BJ (cell line): ENCODE results near the gene CCDC15. TPM values are rescaled to one million over a fixed set of nuclear protein-coding genes. Genes with fewer than 3 reads are reported as not detected.

Experiments used
- CTCF ChIA-PET: fragments of 350-600 bp; formaldehyde crosslinking; extraction: SDS; loops from one replicate; lab custom pipeline; 2021; ENCODE audit warnings: antibody characterized with exemption, inconsistent platforms; lab: Yijun Ruan, JAX
- POLR2A ChIA-PET: fragments of 300-600 bp; sonication (Branson Sonifier 250); formaldehyde crosslinking; extraction: SDS; loops from one replicate; lab custom pipeline; 2021; ENCODE audit warnings: antibody characterized with exemption; lab: Charles Lee
- DNase-seq: peaks from one replicate; pipeline ENCODE4 v3.0.0-alpha.2; 2011; ENCODE audit warnings: low read depth
- H3K27me3 ChIP-seq: 2 replicates; pipeline ENCODE4 v1.6.0; 2011; ENCODE audit warnings: low read length; ENCODE audit not compliant: control insufficient read depth, insufficient read depth
- H3K36me3 ChIP-seq: 2 replicates; pipeline ENCODE4 v1.5.1; 2011; ENCODE audit warnings: low read length; ENCODE audit not compliant: control insufficient read depth, insufficient read depth
- H3K4me3 ChIP-seq: 2 replicates; pipeline ENCODE4 v1.5.1; 2011; ENCODE audit warnings: low read depth, mild to moderate bottlenecking, control low read depth, low read length
- polyA plus RNA-seq: library from polyadenylated mRNA; depleted of rRNA; stranded (reverse); fragments of >200 nt; gene quantifications from 2 replicates; pipeline ENCODE4 v1.2.3, GENCODE V29; 2011
- TF ChIP-seq, protein P1 (sequence below): IDR thresholded peaks from 2 replicates; pipeline ENCODE4 v1.5.1; 2011; ENCODE audit warnings: low read depth, mild to moderate bottlenecking, control low read depth, inconsistent platforms, low read length, moderate library complexity; ENCODE audit not compliant: insufficient read depth

CCDC15 gene
- polyA plus RNA-seq, 1 experiment = 0.66 TPM

DNA sequence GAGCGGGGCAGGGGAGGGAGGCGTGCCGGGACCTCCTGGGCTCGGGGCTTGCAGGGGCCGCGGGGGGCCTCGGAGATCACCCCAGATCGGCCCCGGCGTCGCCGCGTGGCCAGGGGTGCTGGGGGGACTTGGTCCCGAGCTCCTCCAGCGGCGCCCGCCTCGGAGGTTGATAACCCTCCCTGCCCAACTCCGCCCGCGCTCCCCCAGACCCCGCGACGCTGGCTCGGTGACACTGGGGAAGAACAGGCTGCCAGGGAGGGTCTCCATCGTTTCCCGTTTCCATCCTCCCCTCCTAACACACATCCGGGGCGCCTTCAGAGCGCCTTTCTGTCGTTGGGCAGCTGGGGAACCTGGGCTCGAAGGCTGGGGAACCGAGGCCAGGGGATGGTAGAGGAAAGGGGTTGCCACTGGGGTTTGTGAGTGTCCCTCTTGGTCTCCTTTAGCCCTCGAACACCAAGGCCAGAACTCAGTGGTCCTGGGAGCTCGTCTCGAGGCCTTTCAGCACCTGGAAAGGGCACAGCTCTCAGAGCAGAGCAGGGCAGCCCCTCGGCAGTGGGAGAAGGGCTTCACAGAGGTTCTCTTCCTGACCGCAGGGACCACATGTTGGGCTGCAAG, 109.5 kb downstream of the CCDC15 start:
- ChIA-PET POLR2A (no interaction called here), CTCF (interaction anchor here (0.6 to 1.7 kb wide), 7 partner anchors 14 to 860 kb away, joined by 3 to 5 read pairs (median 3); no protein-coding TSS in a partner anchor)
- TF ChIP-seq, protein P1, sequence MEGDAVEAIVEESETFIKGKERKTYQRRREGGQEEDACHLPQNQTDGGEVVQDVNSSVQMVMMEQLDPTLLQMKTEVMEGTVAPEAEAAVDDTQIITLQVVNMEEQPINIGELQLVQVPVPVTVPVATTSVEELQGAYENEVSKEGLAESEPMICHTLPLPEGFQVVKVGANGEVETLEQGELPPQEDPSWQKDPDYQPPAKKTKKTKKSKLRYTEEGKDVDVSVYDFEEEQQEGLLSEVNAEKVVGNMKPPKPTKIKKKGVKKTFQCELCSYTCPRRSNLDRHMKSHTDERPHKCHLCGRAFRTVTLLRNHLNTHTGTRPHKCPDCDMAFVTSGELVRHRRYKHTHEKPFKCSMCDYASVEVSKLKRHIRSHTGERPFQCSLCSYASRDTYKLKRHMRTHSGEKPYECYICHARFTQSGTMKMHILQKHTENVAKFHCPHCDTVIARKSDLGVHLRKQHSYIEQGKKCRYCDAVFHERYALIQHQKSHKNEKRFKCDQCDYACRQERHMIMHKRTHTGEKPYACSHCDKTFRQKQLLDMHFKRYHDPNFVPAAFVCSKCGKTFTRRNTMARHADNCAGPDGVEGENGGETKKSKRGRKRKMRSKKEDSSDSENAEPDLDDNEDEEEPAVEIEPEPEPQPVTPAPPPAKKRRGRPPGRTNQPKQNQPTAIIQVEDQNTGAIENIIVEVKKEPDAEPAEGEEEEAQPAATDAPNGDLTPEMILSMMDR = no peak
- Histone ChIP-seq H3K4me3 (peak overlapping the region; percentile 69), H3K36me3 (no peaks in the 10 kb centered on the region), H3K27me3 (no peaks in the 10 kb centered on the region)
- DNase-seq = no peak

DNA sequence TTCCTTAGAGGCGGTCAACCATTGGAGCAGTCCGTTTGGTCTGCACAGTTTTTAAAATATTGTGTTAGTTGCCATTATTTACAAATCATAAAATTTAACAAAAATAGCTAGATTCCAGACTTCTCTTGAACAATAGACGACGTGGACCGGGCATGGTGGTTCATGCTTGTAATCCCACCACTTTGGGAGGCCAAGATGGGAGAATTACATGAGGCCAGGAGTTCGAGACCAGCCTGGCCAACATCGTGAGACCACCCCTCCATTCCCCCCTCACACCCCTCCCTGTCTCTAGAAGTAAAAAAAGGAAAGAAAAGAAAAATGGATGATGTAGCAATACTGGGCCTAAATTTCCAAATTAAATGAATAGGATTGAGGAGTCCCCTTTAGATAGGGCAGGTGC, 110.1 kb downstream of the CCDC15 start:
- H3K27me3 ChIP-seq = no peaks in the 10 kb centered on the region
- CTCF ChIA-PET = interaction anchor here (1.1 to 1.4 kb wide), 4 partner anchors 14 to 341 kb away, joined by 3 to 4 read pairs (median 3); no protein-coding TSS in a partner anchor
- peak overlapping the region; percentile 69; the same call in 1 of the 2 replicates for H3K4me3 ChIP-seq
- no peaks in the 10 kb centered on the region for H3K36me3 ChIP-seq
- POLR2A ChIA-PET = no interaction called here
- no peak for DNase-seq
- TF ChIP-seq, protein P1 = no peak

DNA sequence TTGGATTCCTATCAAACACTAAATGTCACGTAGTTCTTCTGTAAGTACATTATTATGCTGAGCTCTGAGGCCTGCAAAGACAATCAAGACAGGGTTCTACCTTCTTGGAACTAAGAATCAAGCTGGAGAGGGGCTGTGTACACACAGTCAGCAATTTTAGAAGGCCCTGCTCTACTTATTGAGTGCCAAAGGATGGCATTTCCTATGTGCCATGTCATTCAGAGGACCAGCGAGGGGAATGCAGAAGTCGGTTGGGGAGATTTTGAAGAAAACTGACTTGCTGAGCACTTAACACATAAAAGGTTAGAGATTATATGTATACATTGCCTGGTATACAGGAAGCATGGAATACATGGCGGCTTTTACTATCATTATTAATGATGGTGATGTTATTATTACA, 114.4 kb downstream of the CCDC15 start:
- ChIA-PET CTCF (interaction anchor here (0.6 kb wide), 1 partner anchor 130 kb away, joined by 3 read pairs; no protein-coding TSS in a partner anchor), POLR2A (no interaction called here)
- Histone ChIP-seq H3K36me3 (no peaks in the 10 kb centered on the region), H3K27me3 (no peaks in the 10 kb centered on the region), H3K4me3 (no peak overlapping the region)
- DNase-seq = no peak
- TF ChIP-seq, protein P1 = no peak

DNA sequence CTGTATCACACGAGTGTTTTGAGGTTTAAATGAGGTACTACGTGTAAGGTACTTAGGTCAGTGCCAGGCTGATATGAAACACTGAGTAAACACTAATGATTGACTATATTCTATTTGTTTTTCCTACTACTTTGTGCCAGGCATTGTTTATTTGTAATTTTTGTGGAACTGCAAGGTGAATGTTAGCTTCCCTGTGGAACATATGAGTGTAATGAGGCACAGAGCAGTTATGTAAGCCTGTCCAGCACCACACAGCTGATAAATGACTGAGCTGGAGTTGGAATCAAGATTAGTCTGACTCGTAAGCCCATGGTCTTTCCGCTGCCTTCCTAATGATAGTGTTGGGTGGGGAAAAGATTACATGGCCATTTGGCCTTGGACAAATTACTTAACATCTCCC, 115.0 kb downstream of the CCDC15 start:
- ChIA-PET POLR2A (no interaction called here), CTCF (interaction anchor here (0.6 to 1.4 kb wide), 3 partner anchors 10 to 336 kb away, joined by 3 read pairs; no protein-coding TSS in a partner anchor)

DNA sequence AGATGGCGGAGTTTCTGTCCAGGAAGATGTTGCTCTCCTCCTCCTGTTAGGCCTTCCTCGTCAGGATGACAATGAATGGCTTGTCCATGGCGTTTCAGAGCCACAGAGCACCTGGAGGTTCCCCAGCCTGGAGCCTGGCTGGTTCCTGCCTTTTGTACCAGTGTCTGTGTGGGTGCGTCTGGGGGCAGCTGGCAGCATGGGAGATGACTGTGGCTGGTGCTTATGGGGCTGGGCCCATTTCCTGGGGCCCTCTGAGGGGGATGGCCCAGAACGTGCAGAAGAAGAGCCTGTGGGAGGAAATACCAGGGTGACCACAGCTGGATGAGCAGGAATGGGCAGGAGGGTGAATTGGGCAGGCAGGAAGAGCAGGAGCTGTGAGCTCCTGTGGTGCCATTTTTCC, 115.8 kb downstream of the CCDC15 start:
- DNase-seq = no peak
- ChIA-PET POLR2A (no interaction called here), CTCF (interaction anchor here (0.9 to 1.9 kb wide), 5 partner anchors 9 to 335 kb away, joined by 3 to 5 read pairs (median 3); no protein-coding TSS in a partner anchor)

More for the DNA sequence above, 115.0 kb downstream of the CCDC15 start:
- Histone ChIP-seq H3K4me3 (no peak overlapping the region), H3K27me3 (no peaks in the 10 kb centered on the region), H3K36me3 (no peaks in the 10 kb centered on the region)
- DNase-seq = no peak
- TF ChIP-seq, protein P1 = no peak

More for the DNA sequence above, 115.8 kb downstream of the CCDC15 start:
- H3K4me3 ChIP-seq = no peak overlapping the region
- no peaks in the 10 kb centered on the region for H3K27me3 ChIP-seq
- TF ChIP-seq, protein P1 = no peak
- no peaks in the 10 kb centered on the region for H3K36me3 ChIP-seq
